ENCODE measurements around the gene ULBP2.
"Not testable (repeated sequence)": the region's sequence is repeated elsewhere in the genome, so short reads cannot be mapped to it uniquely, and the experiment has no call there.

The ULBP2 gene

GRCh38 chr6:149909701-149910470, 31.9 kb upstream of the ULBP2 start:
- DNase-seq (ENCODE audit: low spot score) = no peak

- DNase-seq (ENCODE audit: low spot score) = no peak
Observed at GRCh38 chr6:149910721-149911151, 31.1 kb upstream of the ULBP2 start.

DNA sequence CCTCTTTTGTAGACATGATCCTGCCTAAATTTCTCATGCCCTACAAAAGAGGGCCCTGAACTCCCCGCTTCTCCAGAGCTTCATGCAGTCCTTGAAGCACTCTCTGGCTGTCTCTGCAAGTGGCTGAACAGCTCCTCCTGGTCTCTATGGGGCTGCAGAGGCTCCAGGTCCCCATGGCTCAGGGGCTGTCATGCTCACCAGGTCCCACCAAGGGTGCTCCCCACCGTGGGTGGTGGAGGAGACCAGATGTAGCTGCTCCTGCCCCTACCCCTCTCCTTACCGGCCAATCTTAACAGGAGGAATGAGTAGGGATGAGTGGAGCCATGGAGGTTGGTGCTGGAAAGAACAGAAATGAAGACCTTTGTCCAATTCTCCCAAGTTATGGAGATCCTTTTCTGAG, 29.1 kb upstream of the ULBP2 start:
- DNase-seq (ENCODE audit: low spot score) = not testable (repeated sequence)

GRCh38 chr6:149913085-149913484, 28.7 kb upstream of the ULBP2 start:
- no peak for DNase-seq (ENCODE audit: low spot score)

DNA sequence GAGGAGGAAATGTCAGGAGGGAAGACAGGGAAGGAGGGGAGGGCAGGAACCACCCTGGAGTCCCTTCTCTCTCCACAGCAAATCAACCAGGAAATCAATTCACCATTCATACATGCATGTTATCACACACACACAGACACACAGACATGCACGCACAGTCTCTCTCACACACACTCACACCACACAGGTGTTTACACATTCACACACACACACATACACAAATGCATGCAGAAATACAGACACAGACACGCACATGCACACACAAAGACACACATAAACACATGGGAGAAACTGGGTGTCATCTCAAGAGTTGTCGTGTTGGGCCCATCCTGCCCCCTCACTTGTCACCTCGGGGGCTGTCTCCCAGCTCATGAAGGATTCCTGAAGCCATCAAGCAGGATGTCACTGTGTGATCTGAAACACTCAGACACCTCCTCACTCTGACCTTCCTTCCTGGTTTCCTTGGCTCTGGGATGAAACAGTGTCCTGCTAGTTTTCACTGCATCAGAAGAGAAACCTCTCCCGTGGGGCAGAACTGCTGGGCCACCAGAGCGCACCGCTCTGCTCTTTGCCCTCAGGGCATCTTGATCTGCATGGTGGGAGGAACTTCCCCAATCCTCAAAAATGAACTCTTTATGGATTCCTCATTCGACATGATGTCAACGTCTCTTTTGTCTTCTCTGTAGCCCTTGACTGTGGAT, 28.1 kb upstream of the ULBP2 start:
- no peak for DNase-seq (ENCODE audit: low spot score)

DNA sequence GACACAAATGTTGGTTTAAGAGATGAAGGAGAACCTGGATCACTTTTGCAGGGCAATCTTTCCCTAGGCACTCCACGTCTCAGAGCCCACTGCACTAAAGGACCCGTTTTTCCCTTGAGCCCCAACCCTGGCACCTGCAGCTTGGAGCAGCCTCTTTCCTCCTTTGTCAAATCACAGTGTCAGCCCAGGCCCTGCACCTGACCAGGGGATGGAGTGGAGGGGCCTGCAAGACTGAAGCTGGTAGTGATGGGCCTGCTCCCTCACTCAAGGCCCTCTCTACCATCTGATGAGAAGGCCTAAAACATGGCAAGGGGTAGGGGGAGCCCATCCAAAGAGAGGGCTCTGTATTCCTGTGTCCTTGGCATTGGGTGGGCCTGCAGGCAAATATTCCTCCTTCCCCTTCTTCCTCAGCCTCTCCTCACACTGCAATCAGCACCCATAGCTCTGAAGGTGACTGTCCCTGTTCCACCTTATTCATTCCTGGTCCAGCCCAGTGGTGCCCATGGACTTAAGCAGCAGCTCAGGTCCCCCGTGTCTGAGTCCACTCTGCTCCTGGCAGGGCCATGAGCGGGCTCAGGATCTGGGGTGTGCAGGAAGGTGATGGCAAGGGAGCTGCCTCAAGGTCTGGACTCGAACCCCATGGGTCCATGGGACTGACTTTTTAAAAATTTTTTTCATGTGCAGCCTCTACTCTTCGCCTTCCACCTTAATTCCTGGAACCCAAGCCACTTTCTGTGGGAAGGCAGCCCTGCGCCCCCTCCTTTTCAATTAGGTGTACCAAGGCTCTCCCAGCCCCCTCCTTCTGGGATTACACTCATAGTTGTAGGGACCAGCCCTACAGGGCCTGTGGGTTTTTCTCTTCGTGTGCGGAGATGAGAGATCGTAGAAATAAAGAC, 25.6 kb upstream of the ULBP2 start:
- DNase-seq (ENCODE audit: low spot score) = no peak

- no peak for DNase-seq (ENCODE audit: low spot score)
Observed at GRCh38 chr6:149917679-149918078, 24.1 kb upstream of the ULBP2 start.

DNA sequence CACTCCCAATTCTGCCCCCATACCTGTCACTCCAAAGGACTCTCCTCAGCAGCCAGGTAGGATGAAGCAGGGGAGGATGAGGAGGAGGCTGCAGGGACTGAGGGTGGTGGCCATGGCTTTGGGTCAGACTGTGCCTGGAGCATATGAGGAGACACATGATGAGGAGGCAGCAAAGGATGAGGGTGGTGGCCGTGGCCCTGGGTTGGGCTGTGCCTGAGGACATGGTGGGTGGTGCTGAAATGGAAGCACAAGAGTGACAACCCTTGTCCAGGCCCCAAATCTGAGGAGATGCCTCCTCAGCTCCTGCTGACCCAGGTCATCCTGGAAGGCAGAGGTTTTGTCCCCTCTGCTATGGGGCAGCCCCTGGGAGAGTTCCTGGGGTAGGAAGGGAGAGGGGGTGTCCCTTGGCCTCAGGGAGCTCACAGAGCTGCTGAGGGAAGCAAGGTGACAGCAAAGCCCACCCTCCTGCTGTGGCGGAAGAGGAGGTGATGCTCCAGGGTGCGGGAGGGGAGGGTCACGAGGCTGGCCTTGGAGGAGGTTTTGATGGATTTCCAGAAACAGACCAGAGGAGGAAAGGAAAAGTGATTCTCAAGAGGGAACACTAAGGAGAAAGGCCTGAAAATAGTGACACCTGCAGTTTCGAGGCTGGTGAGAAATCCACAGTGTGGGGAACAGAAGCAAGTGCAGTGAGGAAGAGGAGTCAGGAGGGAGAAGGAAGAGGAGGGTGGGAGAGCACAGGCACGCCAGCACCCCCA, 23.5 kb upstream of the ULBP2 start:
- DNase-seq (ENCODE audit: low spot score) = no peak

- not testable (repeated sequence) for DNase-seq (ENCODE audit: low spot score)
Observed at GRCh38 chr6:149919126-149919833, 22.5 kb upstream of the ULBP2 start.

GRCh38 chr6:149919834-149920225, 22.0 kb upstream of the ULBP2 start:
- no peak for DNase-seq (ENCODE audit: low spot score)

DNA sequence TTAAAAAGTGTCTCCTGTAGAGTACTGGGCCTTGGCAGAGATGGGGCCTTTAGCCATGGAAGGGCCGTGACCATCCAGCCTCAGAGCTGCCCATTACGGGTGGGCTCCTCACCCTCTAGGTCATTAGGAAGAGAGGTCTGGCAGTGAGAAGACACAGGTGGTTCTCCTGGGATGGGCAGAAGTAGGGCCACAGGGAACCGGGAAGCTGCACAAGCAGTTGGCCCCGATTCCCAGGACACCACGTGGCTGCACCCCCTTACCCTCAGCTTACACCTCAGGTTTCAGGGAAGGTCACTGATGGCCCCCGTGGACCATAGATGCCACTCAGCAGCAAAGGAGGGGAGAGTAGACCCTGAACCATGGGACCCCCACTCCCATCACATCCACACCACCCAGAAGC, 20.5 kb upstream of the ULBP2 start:
- no peak for DNase-seq (ENCODE audit: low spot score)

DNA sequence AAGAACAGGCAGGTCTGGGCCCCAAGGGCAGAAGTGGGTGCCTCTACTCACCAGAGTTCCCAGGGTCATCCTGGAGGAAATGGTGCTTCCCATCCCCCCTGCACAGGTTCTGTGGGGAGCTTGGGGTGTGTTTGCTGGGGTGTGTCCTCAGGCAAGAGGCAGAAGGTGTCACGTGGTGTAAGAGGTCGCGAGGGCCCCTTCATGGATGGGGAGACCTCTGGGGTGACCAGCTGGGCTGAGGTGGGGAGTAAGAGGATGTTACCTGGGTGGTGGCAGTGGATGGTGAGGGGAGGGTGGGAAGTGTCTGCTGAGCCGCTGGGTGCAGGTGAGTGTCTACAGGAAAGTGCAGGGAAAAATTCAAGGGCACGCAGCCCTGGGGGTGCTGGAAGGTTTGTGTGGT, 19.7 kb upstream of the ULBP2 start:
- DNase-seq (ENCODE audit: low spot score) = not testable (repeated sequence)

DNA sequence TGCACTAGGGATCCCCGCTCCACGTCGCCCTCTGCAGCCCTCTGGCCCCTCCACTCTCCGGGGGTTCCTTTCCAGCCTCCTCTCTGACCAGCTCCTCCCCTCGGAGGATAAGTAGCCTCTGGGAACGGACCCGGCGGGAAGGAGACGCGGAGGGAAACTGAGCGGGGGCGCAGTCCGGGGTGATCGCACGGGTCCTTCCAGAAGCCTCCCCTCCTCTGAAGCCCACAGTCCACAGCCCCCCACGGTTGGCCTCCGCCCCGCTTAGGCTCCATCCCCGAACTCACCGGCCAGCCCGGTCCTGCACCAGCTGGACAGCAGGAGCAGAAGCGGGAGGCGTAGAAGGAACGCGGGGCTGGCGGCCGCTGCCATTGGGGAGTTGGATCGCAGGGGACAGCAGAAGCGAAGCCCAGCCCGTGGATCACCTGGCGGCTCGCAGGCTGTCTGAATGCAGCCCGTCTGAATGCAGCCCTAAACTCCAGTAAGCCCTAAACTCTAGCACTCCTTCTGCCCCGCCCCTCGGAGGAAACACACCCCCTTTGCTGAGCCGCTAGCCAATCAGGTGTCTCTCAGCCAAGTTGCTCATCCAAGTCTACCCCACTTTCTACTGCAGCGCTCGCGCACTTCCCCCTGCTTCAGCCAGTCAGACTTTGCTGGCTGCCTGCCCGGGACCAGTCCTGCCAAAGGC, 19.0 kb upstream of the ULBP2 start, which contains the start of gene RAET1G:
Gene RAET1G (minus strand): TSS at position 480 of the 685 bp plus-strand sequence. CDS start 111 bp downstream, at position 369.
- DNase-seq (ENCODE audit: low spot score) = peak; percentile 94

DNA sequence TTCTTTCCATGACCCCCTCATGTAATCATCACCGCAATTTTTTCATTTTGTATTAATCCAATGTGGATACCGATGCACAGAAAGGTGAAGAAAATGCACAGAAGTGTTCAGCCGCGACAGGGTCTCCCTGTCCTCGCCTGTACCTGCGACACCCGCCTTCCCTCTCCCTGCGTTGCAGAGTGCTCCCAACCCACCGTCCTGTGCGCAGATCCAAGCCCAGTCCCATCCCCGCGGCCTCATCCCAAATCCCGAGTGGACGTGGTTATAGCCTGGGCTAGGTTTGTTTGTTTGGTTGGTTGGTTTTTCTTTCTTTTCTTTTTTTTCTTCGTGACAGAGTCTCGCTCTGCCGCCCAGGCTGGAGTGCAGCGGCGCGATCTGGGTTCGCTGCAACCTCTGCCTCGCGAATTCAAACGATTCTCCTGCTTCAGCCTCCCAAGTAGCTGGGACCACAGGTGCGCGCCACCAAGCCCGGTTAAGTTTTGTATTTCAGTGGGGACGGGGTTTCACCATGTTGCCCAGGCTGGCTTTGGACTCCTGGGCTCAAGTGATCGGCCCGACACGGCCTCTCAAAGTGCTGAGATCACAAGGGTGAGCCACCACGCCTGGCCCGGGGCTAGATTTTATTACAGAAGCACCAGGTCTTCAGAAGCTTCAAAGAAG, 18.4 kb upstream of the ULBP2 start:
- DNase-seq (ENCODE audit: low spot score) = no peak

- DNase-seq (ENCODE audit: low spot score) = no peak
Observed at GRCh38 chr6:149924206-149924932, 17.4 kb upstream of the ULBP2 start.

- DNase-seq (ENCODE audit: low spot score) = no peak
Observed at GRCh38 chr6:149924933-149925252, 16.9 kb upstream of the ULBP2 start.

DNA sequence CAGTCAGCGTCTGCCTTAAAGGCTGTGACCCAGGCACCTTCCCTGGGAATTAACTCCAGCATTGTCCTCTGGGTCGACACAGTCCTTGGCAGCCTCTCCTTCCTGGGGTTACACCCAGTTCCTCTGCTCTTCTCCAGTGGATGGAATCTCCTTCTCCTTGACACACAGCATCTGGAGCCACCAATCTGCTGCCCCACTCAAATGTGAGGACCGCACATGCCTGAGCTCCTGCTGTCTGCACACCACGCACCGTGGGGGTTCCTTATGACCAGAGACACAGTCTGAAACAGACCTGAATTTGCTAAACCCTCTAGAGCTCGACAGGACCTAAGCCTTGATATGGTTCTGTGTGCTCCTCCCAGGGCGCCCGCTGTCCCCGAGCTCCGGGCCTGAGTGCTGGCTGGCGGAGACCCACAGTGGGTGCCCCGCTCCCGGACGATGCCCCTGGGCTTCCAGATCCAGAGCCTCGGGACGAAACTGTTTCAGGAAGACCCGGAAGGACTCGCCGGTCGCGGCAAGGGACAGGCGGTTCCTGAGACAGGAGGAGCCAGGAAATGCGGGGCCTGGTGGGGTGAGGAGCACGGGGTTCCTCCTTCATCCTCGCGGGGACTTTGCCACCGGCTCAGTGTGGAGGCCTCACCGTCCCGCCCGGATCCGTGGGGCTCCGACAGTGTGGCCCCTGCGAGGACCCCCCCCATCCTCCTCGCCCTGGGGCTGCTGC, 16.4 kb upstream of the ULBP2 start:
- no peak for DNase-seq (ENCODE audit: low spot score)

- DNase-seq (ENCODE audit: low spot score) = peak; percentile 65
Observed at GRCh38 chr6:149925974-149926777, 15.6 kb upstream of the ULBP2 start.
